Sigmoid colon (tissue), 7 donors: Measurements from ENCODE around the gene HES2. TPM values are rescaled to one million over a fixed set of nuclear protein-coding genes. Genes with fewer than 3 reads are reported as not detected.

Experiments used
- DNase-seq: peaks from one replicate; pipeline ENCODE4 v3.0.0-alpha.2; 2019
- H3K27ac ChIP-seq, 4 donors: fragments of 200-600 bp; sonication (generic); one replicate each; pipeline ENCODE4 v1.5.1; 2016 to 2019; ENCODE audit warnings: mild to moderate bottlenecking in 1 of 4
- H3K27me3 ChIP-seq, 3 donors: fragments of 200-600 bp; sonication (generic); one replicate each; pipeline ENCODE4 v1.5.1; 2019; ENCODE audit warnings: mild to moderate bottlenecking in 1 of 3
- H3K36me3 ChIP-seq, 4 donors: fragments of 200-600 bp; sonication (generic); one replicate each; pipeline ENCODE4 v1.5.1; 2016 to 2019
- H3K4me1 ChIP-seq, 4 donors: fragments of 200-600 bp; sonication (generic); one replicate each; pipeline ENCODE4 v1.5.1; 2017 to 2019
- H3K4me3 ChIP-seq, 4 donors: fragments of 200-600 bp; sonication (generic); one replicate each; pipeline ENCODE4 v1.5.1; 2017 to 2019; ENCODE audit warnings: mild to moderate bottlenecking in 2 of 4, moderate library complexity in 1 of 4
- H3K9me3 ChIP-seq, 4 donors: fragments of 200-600 bp in 3 of 4; sonication (generic) in 3 of 4; one replicate each; pipeline versions ENCODE4 v1.5.1 to v1.6.1; 2013 to 2019
- EP300 ChIP-seq, 4 donors: sonication (generic); formaldehyde crosslinking; IDR thresholded peaks; one replicate each; pipeline ENCODE4 v1.6.1; 2017; ENCODE audit warnings: antibody characterized with exemption in 4 of 4
- POLR2A ChIP-seq, 2 donors: fragments of 450-650 bp; IDR thresholded peaks; one replicate each; pipeline ENCODE4 v1.6.1; 2016; ENCODE audit warnings: antibody characterized with exemption in 2 of 2, mild to moderate bottlenecking in 2 of 2, moderate library complexity in 2 of 2
- POLR2AphosphoS5 ChIP-seq, 4 donors: sonication (generic); formaldehyde crosslinking; IDR thresholded peaks; one replicate each; pipeline ENCODE4 v1.6.1; 2017; ENCODE audit warnings: antibody characterized with exemption in 4 of 4
- WGBS, 2 donors: extraction: QIAGEN DNeasy Blood & Tissue Kit; methylation state at CpG; one replicate each; pipeline ENCODE4 v1.1.7; 2013; 5-methylcytosine and 5-hydroxymethylcytosine counted together
- intact Hi-C: fragments of 100-400 bp; cut with DNase I; formaldehyde crosslinking; loops from one replicate; pipeline ENCODE4 v1.15.1; 2023
- polyA plus RNA-seq, 3 donors: library from polyadenylated mRNA; stranded (reverse); fragments of 200-250 nt; gene quantifications; one replicate each; pipeline ENCODE4 v1.2.3, GENCODE V29; 2013
- total RNA-seq, 4 donors: library from RNA; depleted of rRNA; stranded (reverse); fragments of >200 nt; gene quantifications; one replicate each; pipeline ENCODE4 v1.1.0, GENCODE V29; 2016
- TF ChIP-seq, protein P1 (sequence below), 4 experiments: fragments of 450-650 bp in 3 of 4; fragments of 200-600 bp in 1 of 4; IDR thresholded peaks; one replicate each; pipeline ENCODE4 v1.5.1; 2016 to 2019; ENCODE audit warnings: antibody characterized with exemption in 4 of 4, mild to moderate bottlenecking in 3 of 4, moderate library complexity in 2 of 4
- donor health status: healthy with polysubstance abuse.
- donor health status: Bipolar disorder and iron deficiency.
- donor health status: healthy.

HES2 gene
- total and polyA plus RNA-seq, 7 donors, result 10.7 to 27.0 (median 19.9) TPM; not detected in 4

DNA sequence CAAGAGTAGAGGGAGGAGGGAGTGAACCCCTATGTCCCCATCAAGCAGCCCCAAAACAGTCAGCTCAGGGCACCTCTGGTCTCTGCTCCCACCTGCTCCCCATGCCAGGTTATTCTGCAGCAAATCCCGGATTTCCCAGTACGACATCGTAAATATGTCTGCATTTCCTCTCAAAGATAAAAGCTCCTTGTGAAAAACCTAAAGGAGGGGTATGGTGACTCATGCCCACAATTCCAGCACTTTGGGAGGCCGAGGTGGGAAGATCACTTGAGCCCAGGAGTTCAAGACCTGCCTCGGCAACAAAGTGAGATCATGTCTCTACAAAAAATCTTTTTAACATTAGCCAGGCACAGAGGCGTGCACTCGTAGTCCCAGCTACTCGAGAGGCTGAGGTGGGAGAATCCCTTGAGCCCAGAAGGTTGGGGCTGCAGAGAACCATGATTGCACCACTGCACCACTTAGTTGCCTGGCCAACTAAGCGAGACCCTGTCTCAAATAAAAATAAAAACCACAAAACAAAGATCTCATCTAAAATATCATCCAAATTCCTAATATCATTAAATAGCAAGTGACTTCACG lies 33.3 kb downstream of the HES2 start:
- Histone ChIP-seq H3K4me1 (peaks cover 0 to 30% (median 17%) of the 10 kb centered on the region in 4 donors), H3K9me3 (no peaks in the 10 kb centered on the region), H3K27ac (peak overlapping the region in 3 of 4 donors; percentile 83 to 93 (median 87)), H3K4me3 (no peak overlapping the region), H3K27me3 (no peaks in the 10 kb centered on the region), H3K36me3 (no peaks in the 10 kb centered on the region)
- intact Hi-C loops, result no loop called here
- no peak for DNase-seq
- TF ChIP-seq EP300 (IDR thresholded peaks at IDR 0.05) (no peak), POLR2AphosphoS5 (IDR thresholded peaks at IDR 0.05) (no peak), POLR2A (IDR thresholded peaks at IDR 0.05) (no peak)
- TF ChIP-seq, protein P1, sequence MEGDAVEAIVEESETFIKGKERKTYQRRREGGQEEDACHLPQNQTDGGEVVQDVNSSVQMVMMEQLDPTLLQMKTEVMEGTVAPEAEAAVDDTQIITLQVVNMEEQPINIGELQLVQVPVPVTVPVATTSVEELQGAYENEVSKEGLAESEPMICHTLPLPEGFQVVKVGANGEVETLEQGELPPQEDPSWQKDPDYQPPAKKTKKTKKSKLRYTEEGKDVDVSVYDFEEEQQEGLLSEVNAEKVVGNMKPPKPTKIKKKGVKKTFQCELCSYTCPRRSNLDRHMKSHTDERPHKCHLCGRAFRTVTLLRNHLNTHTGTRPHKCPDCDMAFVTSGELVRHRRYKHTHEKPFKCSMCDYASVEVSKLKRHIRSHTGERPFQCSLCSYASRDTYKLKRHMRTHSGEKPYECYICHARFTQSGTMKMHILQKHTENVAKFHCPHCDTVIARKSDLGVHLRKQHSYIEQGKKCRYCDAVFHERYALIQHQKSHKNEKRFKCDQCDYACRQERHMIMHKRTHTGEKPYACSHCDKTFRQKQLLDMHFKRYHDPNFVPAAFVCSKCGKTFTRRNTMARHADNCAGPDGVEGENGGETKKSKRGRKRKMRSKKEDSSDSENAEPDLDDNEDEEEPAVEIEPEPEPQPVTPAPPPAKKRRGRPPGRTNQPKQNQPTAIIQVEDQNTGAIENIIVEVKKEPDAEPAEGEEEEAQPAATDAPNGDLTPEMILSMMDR (IDR thresholded peaks at IDR 0.05), result no peak
- WGBS, 2 donors, result 57 to 78% methylated on average over 10 of the region's 10 CpGs

DNA sequence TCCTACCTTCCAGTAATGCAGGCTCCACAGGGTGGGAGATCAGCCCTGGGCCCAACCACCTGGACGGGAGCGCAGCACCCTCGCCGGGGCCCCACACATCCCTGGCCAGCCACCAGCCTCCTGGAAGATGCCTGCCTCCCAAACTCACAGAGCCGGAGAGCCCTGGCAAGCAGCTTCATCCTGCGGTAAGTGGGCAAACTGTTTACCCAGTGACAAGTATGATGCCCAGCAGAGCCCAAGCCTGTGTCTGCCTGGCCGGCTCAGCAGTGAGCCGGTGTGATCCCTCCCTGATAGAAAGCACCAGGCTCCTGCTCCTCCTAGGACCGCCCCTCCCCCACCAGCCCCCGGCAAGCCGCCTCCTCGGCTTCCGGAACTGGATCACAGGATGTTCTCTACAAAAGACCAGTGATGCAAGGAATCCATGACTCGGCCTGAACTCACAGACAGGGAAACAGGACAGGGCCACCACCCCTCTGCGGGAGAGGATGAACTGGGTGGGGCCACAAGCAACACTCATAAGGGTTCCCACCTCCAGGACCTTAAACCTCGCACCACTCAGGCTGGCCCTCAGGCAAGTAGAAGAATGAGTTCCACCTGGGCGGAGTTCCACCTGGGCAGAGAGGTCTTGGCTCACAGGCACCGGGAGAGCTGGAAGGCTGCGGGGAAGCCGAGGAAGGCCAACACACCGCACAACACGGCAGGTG lies 34.1 kb downstream of the HES2 start:
- Histone ChIP-seq H3K9me3 (no peaks in the 10 kb centered on the region), H3K27ac (peak overlapping the region; percentile 1 to 93 (median 85)), H3K27me3 (no peaks in the 10 kb centered on the region), H3K36me3 (no peaks in the 10 kb centered on the region), H3K4me3 (peak overlapping the region in 2 of 4 donors; percentile 7 to 16), H3K4me1 (peaks cover 0 to 30% (median 17%) of the 10 kb centered on the region in 4 donors)
- TF ChIP-seq POLR2AphosphoS5 (IDR thresholded peaks at IDR 0.05) (peak in 3 of 4 donors; percentile 63 to 85 (median 73)), EP300 (IDR thresholded peaks at IDR 0.05) (peak in 2 of 4 donors; percentile 33 to 76)
- TF ChIP-seq, protein P1 (IDR thresholded peaks at IDR 0.05), result no peak
- peak; percentile 92 for DNase-seq
- WGBS, 2 donors, result 79 to 81% methylated on average over 22 of the region's 22 CpGs
- intact Hi-C loops, result no loop called here

DNA sequence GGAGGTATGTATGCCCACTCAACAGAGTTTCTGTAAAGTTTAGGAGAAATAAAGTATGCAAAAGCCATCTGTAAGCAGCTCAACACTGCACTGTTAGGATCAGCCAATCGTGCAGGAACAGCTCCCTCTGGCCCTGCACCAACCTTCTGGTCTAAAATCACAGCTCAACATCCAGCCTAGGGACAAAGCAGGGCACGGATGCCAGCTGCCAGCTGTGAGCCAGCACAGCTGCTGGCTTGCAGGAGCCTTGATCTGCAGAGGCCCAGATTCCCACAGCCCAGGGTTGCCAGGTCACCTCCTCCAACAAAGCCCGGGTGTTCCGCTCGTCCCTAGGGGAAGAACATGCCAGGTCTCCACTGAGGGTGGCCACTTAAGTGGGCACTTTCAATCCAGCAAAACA lies 34.8 kb downstream of the HES2 start:
- peak; percentile 88 for DNase-seq
- no peaks in the 10 kb centered on the region for H3K36me3 ChIP-seq
- peaks cover 0 to 30% (median 17%) of the 10 kb centered on the region in 4 donors for H3K4me1 ChIP-seq
- WGBS, 2 donors, result 83 to 90% methylated on average over 5 of the region's 5 CpGs
- no peaks in the 10 kb centered on the region for H3K9me3 ChIP-seq
- H3K4me3 ChIP-seq, result peak overlapping the region in 2 of 4 donors; percentile 7 to 16
- TF ChIP-seq POLR2AphosphoS5 (IDR thresholded peaks at IDR 0.05), result peak in 3 of 4 donors; percentile 19 to 57 (median 40)
- no peak for TF ChIP-seq EP300 (IDR thresholded peaks at IDR 0.05)
- H3K27ac ChIP-seq, result peak overlapping the region; percentile 1 to 93 (median 85)
- intact Hi-C loops, result no loop called here
- H3K27me3 ChIP-seq, result no peaks in the 10 kb centered on the region

DNA sequence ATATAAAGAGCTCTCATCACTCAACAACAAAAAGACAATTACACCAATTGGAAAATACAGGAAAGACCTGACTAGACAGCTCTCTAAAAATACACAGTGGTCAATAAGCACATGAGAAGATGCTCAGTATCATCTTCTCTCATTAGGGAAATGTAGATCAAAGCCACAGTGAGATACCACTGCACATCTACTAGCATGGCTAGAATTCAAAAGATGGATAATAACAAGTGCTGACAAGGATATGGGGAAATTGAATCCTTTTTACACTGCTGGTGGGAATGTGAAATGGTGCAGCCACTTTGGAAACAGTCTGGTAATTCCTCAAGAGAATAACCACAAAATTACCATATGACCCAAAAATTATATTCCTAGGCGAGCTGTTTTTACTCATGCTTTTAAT lies 35.6 kb downstream of the HES2 start:
- Histone ChIP-seq H3K27me3 (no peaks in the 10 kb centered on the region), H3K4me1 (peaks cover 0 to 30% (median 17%) of the 10 kb centered on the region in 4 donors), H3K36me3 (no peaks in the 10 kb centered on the region), H3K27ac (peak overlapping the region in 3 of 4 donors; percentile 83 to 93 (median 87)), H3K9me3 (no peaks in the 10 kb centered on the region), H3K4me3 (no peak overlapping the region)
- intact Hi-C loops, result no loop called here
- TF ChIP-seq POLR2AphosphoS5 (IDR thresholded peaks at IDR 0.05), result no peak
- DNase-seq, result no peak
- WGBS, 2 donors, result 94 to 96% methylated on average over 1 of the region's 1 CpG

DNA sequence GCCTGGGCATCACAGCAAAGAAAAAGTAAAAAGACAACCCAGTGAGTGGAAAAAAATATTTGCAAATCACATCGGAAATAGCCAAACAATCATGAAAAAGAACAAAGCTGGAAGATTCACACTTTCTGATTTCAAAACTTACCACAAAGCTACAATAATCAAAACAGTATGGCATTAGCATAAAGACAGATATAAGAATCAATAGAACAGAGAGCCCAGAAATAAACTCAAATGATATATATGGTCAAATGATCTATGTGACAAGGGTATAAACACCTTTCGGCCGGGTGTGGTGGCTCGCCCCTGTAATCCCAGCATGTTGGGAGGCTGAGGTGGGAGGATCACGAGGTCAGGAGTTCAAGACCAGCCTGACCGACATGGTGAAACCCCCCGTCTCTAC lies 39.7 kb downstream of the HES2 start:
- intact Hi-C loops, result no loop called here

More for the DNA sequence above, 39.7 kb downstream of the HES2 start:
- Histone ChIP-seq H3K27ac (no peak overlapping the region), H3K4me1 (peaks cover 0 to 11% (median 7%) of the 10 kb centered on the region in 4 donors), H3K36me3 (no peaks in the 10 kb centered on the region), H3K27me3 (no peaks in the 10 kb centered on the region), H3K9me3 (no peaks in the 10 kb centered on the region), H3K4me3 (no peak overlapping the region)
- 95 to 96% methylated on average over 7 of the region's 7 CpGs for WGBS, 2 donors
- DNase-seq, result no peak
- TF ChIP-seq POLR2AphosphoS5 (IDR thresholded peaks at IDR 0.05) (no peak), EP300 (IDR thresholded peaks at IDR 0.05) (no peak), POLR2A (IDR thresholded peaks at IDR 0.05) (no peak)
- TF ChIP-seq, protein P1 (IDR thresholded peaks at IDR 0.05), result no peak
